GM12878 (cell line): Measurements from ENCODE around the gene FAXC. TPM values are rescaled to one million over a fixed set of nuclear protein-coding genes. Genes with fewer than 3 reads are reported as not detected.

Experiments
- ATAC-seq: fragments of 200-7000 bp; cut with Tn5 transposase; 3 replicates; pipeline ENCODE4 v1.9.1; 2020; ENCODE audit warnings: mild to moderate bottlenecking, moderate library complexity
- BruUV-seq: library from RNA; stranded (reverse); fragments of 400-500 nt; replicated peaks from 2 replicates; lab custom pipeline; 2021; lab: Mats Ljungman, UMichigan
- CTCF ChIA-PET: fragments of 300-600 bp; sonication (Branson Sonifier 250); formaldehyde crosslinking; extraction: SDS; loops from one replicate; lab custom pipeline; 2021; ENCODE audit warnings: inconsistent platforms; lab: Yijun Ruan, JAX
- POLR2A ChIA-PET: fragments of 350-600 bp; formaldehyde crosslinking; extraction: SDS; loops from one replicate; lab custom pipeline; 2021; ENCODE audit warnings: inconsistent platforms; lab: Charles Lee
- RAD21 ChIA-PET: fragments of 300-600 bp; sonication (Branson Sonifier 250); formaldehyde crosslinking; loops from one replicate; lab custom pipeline; 2023; ENCODE audit warnings: antibody characterized with exemption; ENCODE audit not compliant: unreplicated experiment; lab: Charles Lee
- SMC1A ChIA-PET: fragments of 300-600 bp; sonication (Branson Sonifier 250); formaldehyde crosslinking; loops from one replicate; lab custom pipeline; 2023; ENCODE audit not compliant: unreplicated experiment, uncharacterized antibody; lab: Charles Lee
- DNase-seq: peaks from one replicate; pipeline ENCODE4 v3.0.0-alpha.2; 2011; ENCODE audit warnings: low read depth, low spot score
- FAIRE-seq: peaks from 3 replicates; lab custom pipeline; 2011; peaks lifted over from hg19 to GRCh38; lab: Jason Lieb, UNC
- H2AFZ ChIP-seq: 2 replicates; pipeline ENCODE4 v1.6.0; 2011; ENCODE audit warnings: low read depth, low read length, control low read depth; ENCODE audit not compliant: control insufficient read depth
- H3K27ac ChIP-seq: 2 replicates; pipeline ENCODE4 v1.5.1; 2011; ENCODE audit warnings: control low read depth; ENCODE audit not compliant: control insufficient read depth, insufficient read depth
- H3K27me3 ChIP-seq, 2 experiments: replicated peaks in 1 of 2; 2 replicates each; pipeline versions ENCODE4 v1.6.0 to v1.6.1; 2011; ENCODE audit warnings: low read length in 1 of 2; ENCODE audit not compliant: control insufficient read depth in 2 of 2, insufficient read depth in 2 of 2
- H3K36me3 ChIP-seq, 2 experiments: 2 replicates each; pipeline ENCODE4 v1.5.1; 2011; ENCODE audit warnings: low read length in 1 of 2; ENCODE audit not compliant: control insufficient read depth in 2 of 2, insufficient read depth in 2 of 2
- H3K4me1 ChIP-seq: 2 replicates; pipeline ENCODE4 v1.6.1; 2011; ENCODE audit warnings: mild to moderate bottlenecking, low read length, moderate library complexity, mixed read lengths; ENCODE audit not compliant: control insufficient read depth, insufficient read depth
- H3K4me2 ChIP-seq: 2 replicates; pipeline ENCODE4 v1.6.0; 2011; ENCODE audit warnings: control low read depth; ENCODE audit not compliant: control insufficient read depth, insufficient read depth
- H3K4me3 ChIP-seq: fragments of 200-600 bp; sonication (generic); 2 replicates; pipeline ENCODE4 v1.5.1; 2016
- H3K79me2 ChIP-seq: 2 replicates; pipeline ENCODE4 v1.6.0; 2011; ENCODE audit warnings: low read length; ENCODE audit not compliant: control insufficient read depth, insufficient read depth
- H3K9ac ChIP-seq: 2 replicates; pipeline ENCODE4 v1.8.0; 2011; ENCODE audit warnings: low read length, control low read depth, mixed read lengths; ENCODE audit not compliant: control insufficient read depth, insufficient read depth
- H3K9me3 ChIP-seq: replicated peaks from 3 replicates; pipeline ENCODE4 v1.5.1; 2011; ENCODE audit warnings: mild to moderate bottlenecking, low read length; ENCODE audit not compliant: control insufficient read depth, insufficient read depth
- H4K20me1 ChIP-seq: 2 replicates; pipeline ENCODE4 v1.6.0; 2011; ENCODE audit not compliant: control insufficient read depth, insufficient read depth
- CBFB ChIP-seq: IDR thresholded peaks from 2 replicates; pipeline ENCODE4 v1.6.1; 2016; ENCODE audit warnings: antibody characterized with exemption, low read depth
- GABPA ChIP-seq: IDR thresholded peaks from 2 replicates; pipeline ENCODE4 v1.6.1; 2014; ENCODE audit warnings: antibody characterized with exemption, low read depth, mild to moderate bottlenecking, inconsistent platforms
- HCFC1 ChIP-seq: fragments of 150-350 bp; IDR thresholded peaks from 2 replicates; pipeline ENCODE4 v1.6.1; 2014; ENCODE audit warnings: low read length
- HDAC6 ChIP-seq: fragments of 200-600 bp; sonication (generic); IDR thresholded peaks from one replicate; pipeline ENCODE4 v1.8.0; 2017; ENCODE audit warnings: antibody characterized with exemption; ENCODE audit not compliant: unreplicated experiment
- KAT2A ChIP-seq: conservative IDR thresholded peaks from 2 replicates; pipeline ENCODE4 v1.6.1; 2011; ENCODE audit warnings: low read depth, low read length; ENCODE audit not compliant: control insufficient read depth
- MTA2 ChIP-seq: fragments of 450-650 bp; IDR thresholded peaks from 2 replicates; pipeline ENCODE4 v1.6.1; 2016; ENCODE audit warnings: low read depth, mild to moderate bottlenecking, moderate library complexity
- MYC ChIP-seq: IDR thresholded peaks from 2 replicates; pipeline ENCODE4 v1.6.1; 2011; ENCODE audit warnings: mild to moderate bottlenecking, low read length, moderate library complexity, inconsistent platforms; ENCODE audit not compliant: insufficient read depth, insufficient replicate concordance, insufficient read length, severe bottlenecking
- PAX8 ChIP-seq: fragments of 450-650 bp; IDR thresholded peaks from 2 replicates; pipeline ENCODE4 v1.6.1; 2017; ENCODE audit warnings: mild to moderate bottlenecking, moderate library complexity
- PBX3 ChIP-seq: IDR thresholded peaks from 2 replicates; pipeline ENCODE4 v1.6.1; 2011; ENCODE audit warnings: mild to moderate bottlenecking, low read depth, low read length, moderate library complexity; ENCODE audit not compliant: insufficient replicate concordance
- POLR2AphosphoS5 ChIP-seq: IDR thresholded peaks from 2 replicates; pipeline ENCODE4 v1.6.1; 2011; ENCODE audit warnings: mild to moderate bottlenecking, low read length, inconsistent platforms
- POU2F2 ChIP-seq: IDR thresholded peaks from 3 replicates; pipeline ENCODE4 v1.6.1; 2011; ENCODE audit warnings: low read depth, mild to moderate bottlenecking, low read length, borderline replicate concordance
- RBBP5 ChIP-seq: fragments of 200-600 bp; sonication (generic); conservative IDR thresholded peaks from 2 replicates; pipeline ENCODE4 v1.6.1; 2016
- REST ChIP-seq: IDR thresholded peaks from 2 replicates; pipeline ENCODE4 v1.6.1; 2012; ENCODE audit warnings: mild to moderate bottlenecking, low read depth, low read length
- SRF ChIP-seq, 2 experiments: IDR thresholded peaks; 2 replicates each; pipeline ENCODE4 v1.6.1; 2011; ENCODE audit warnings: low read depth in 2 of 2, low read length in 2 of 2, mild to moderate bottlenecking in 1 of 2, moderate library complexity in 1 of 2
- ZBTB33 ChIP-seq: fragments of 450-650 bp; IDR thresholded peaks from 2 replicates; pipeline ENCODE4 v1.6.1; 2017; ENCODE audit warnings: mild to moderate bottlenecking
- WGBS: methylation state at CpG from one replicate; pipeline ENCODE4 v1.1.6; 2016; ENCODE audit warnings: low lambda C conversion rate; ENCODE audit not compliant: insufficient replicate concordance, insufficient coverage; ENCODE audit errors: missing lambda C conversion rate; 5-methylcytosine and 5-hydroxymethylcytosine counted together
- in situ Hi-C: fragments of 300-500 bp; cut with MboI; formaldehyde crosslinking; loops from 9 replicates; pipeline ENCODE4 v1.14.3; 2018; ENCODE audit warnings: mixed read lengths
- intact Hi-C: fragments of 100-400 bp; cut with micrococcal nuclease; formaldehyde crosslinking; loops from one replicate; pipeline ENCODE4 v1.14.2; 2022; ENCODE audit not compliant: unreplicated experiment
- polyA plus RNA-seq, 11 experiments: library from polyadenylated mRNA; depleted of rRNA in 4 of 11; unstranded in 6 of 11; stranded (reverse) in 5 of 11; fragments of >200 nt; fragmentation: Nextera tagmentation in 4 of 11; fragmentation: Illumina TruSeq in 1 of 11; extraction: Ambion mirVana in 4 of 11; extraction: Trizol in 1 of 11; gene quantifications; 1 replicate in 1 of 11; 2 replicates in 10 of 11; pipeline versions ENCODE4 v1.2.1 to v1.2.3, GENCODE V29; 2011 to 2016; ENCODE audit warnings: inconsistent platforms in 2 of 11, missing spikeins in 2 of 11, low read depth in 1 of 11
- total RNA-seq, 4 experiments: library from RNA; depleted of rRNA in 3 of 4; stranded (reverse); fragments of >200 nt in 3 of 4; fragmentation: Illumina TruSeq in 1 of 4; extraction: Trizol in 1 of 4; gene quantifications; 2 replicates each; pipeline versions ENCODE4 v1.2.1 to v1.2.3, GENCODE V29; 2013 to 2021

The FAXC gene
- total and polyA plus RNA-seq, 10 of the 15 experiments (the other 5 are each of a cell fraction or from before 2014, with no cell fraction given), result not detected

- TF ChIP-seq REST (no peak), CBFB (no peak)
These were observed 41.4 kb upstream of the FAXC start (continued) for GRCh38 chr6:99390896-99391295.

- Histone ChIP-seq H3K4me1 (no peaks in the 10 kb centered on the region), H3K79me2 (no peaks in the 10 kb centered on the region), H3K36me3 (no peaks in the 10 kb centered on the region), H2AFZ (no peak overlapping the region), H3K27me3 (no peaks in the 10 kb centered on the region), H3K4me2 (no peak overlapping the region), H3K4me3 (no peak overlapping the region), H3K27ac (no peak overlapping the region), H3K9me3 (no peaks in the 10 kb centered on the region), H4K20me1 (no peaks in the 10 kb centered on the region), H3K9ac (no peak overlapping the region)
- in situ Hi-C loops (no loop called here), intact Hi-C loops (no loop called here)
- BruUV-seq, result no TSS peak
- no peak for ATAC-seq
- SMC1A ChIA-PET, result no interaction called here
- CTCF ChIA-PET, result interaction anchor here (1.8 to 2.2 kb wide), 2 partner anchors 9 to 50 kb away, joined by 4 to 10 read pairs; partner anchors contain the start of gene COQ3
- no peak for TF ChIP-seq RBBP5
- TF ChIP-seq POLR2AphosphoS5, result no peak
- no peak for TF ChIP-seq HCFC1
- TF ChIP-seq PBX3, result no peak
- TF ChIP-seq KAT2A, result no peak
- no peak for TF ChIP-seq GABPA
- TF ChIP-seq ZBTB33, result no peak
- TF ChIP-seq POU2F2, result no peak
- no peak for TF ChIP-seq HDAC6
- TF ChIP-seq PAX8, result no peak
- no peak for TF ChIP-seq MTA2
- no peak for TF ChIP-seq MYC
- TF ChIP-seq SRF (IDR thresholded peaks at IDR 0.05; ENCODE audit: low read depth in 2 of 2, low read length in 2 of 2), result no peak
- POLR2A ChIA-PET, result no interaction called here
- RAD21 ChIA-PET, result no interaction called here
- 100% methylated on average over 3 of the region's 3 CpGs for WGBS
- no peak for DNase-seq
- no peak for FAIRE-seq
These were observed 35.0 kb upstream of the FAXC start for GRCh38 chr6:99384507-99384906.
